Erythroblast (primary cell): ENCODE measurements around the gene SYN1.

Experiments used
- GATA1 ChIP-seq: IDR thresholded peaks from 2 replicates; pipeline ENCODE4 v1.6.1; 2011; ENCODE audit warnings: low read depth, mild to moderate bottlenecking, control low read depth, low read length, moderate library complexity
- POLR2A ChIP-seq: IDR thresholded peaks from 2 replicates; pipeline ENCODE4 v1.6.1; 2011; ENCODE audit warnings: mild to moderate bottlenecking, low read length

- TF ChIP-seq POLR2A, result no peak
- TF ChIP-seq GATA1, result no peak
These were observed 28.7 kb upstream of the SYN1 start for GRCh38 chrX:47648376-47648775.
